Measurements from ENCODE around the gene SF1. TPM values are rescaled to one million over a fixed set of nuclear protein-coding genes. Genes with fewer than 3 reads are reported as not detected.

SF1 gene
- total RNA-seq, 1 experiment from 2014 or later, result 360 TPM

- Histone ChIP-seq H3K9me3 (ENCODE audit: control insufficient read depth, insufficient read depth, low read depth, low read length) (no peaks in the 10 kb centered on the region), H3K36me3 (ENCODE audit: control insufficient read depth, insufficient read depth, low read length) (no peaks in the 10 kb centered on the region; the same call in 1 of the 2 replicates), H3K4me3 (ENCODE audit: low read depth in 2 of 2, low read length in 2 of 2) (peak overlapping the region; percentile 75), H3K27me3 (ENCODE audit: control insufficient read depth, insufficient read depth, low read length) (no peaks in the 10 kb centered on the region), H3K4me1 (ENCODE audit: control insufficient read depth, insufficient read depth, low read length) (peaks cover 18% of the 10 kb centered on the region), H3K27ac (ENCODE audit: low read length) (peak overlapping the region; percentile 81)
- intact Hi-C loops (cut with micrococcal nuclease; ENCODE audit: unreplicated experiment), result no loop called here
- ChIA-PET CTCF (interaction anchor here (1.4 kb wide), 1 partner anchor 46 kb away, joined by 3 read pairs; no protein-coding TSS in a partner anchor), POLR2A (no interaction called here)
- TF ChIP-seq, protein P1, sequence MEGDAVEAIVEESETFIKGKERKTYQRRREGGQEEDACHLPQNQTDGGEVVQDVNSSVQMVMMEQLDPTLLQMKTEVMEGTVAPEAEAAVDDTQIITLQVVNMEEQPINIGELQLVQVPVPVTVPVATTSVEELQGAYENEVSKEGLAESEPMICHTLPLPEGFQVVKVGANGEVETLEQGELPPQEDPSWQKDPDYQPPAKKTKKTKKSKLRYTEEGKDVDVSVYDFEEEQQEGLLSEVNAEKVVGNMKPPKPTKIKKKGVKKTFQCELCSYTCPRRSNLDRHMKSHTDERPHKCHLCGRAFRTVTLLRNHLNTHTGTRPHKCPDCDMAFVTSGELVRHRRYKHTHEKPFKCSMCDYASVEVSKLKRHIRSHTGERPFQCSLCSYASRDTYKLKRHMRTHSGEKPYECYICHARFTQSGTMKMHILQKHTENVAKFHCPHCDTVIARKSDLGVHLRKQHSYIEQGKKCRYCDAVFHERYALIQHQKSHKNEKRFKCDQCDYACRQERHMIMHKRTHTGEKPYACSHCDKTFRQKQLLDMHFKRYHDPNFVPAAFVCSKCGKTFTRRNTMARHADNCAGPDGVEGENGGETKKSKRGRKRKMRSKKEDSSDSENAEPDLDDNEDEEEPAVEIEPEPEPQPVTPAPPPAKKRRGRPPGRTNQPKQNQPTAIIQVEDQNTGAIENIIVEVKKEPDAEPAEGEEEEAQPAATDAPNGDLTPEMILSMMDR (IDR thresholded peaks at IDR 0.05), result no peak
- TF ChIP-seq POLR2AphosphoS5 (IDR thresholded peaks at IDR 0.05; ENCODE audit: low read depth, low read length), result no peak
- no peak for TF ChIP-seq TCF7L2 (IDR thresholded peaks at IDR 0.05; ENCODE audit: low read depth, low read length)
- no peak for TF ChIP-seq SIN3A (IDR thresholded peaks at IDR 0.05; ENCODE audit: borderline replicate concordance, insufficient read depth, low read depth, low read length)
- in situ Hi-C loops (cut with HindIII; ENCODE audit: low pct_unique_long_range_greater_than_20kb, low sequenced_read_pairs), result no loop called here
- no peak for DNase-seq (ENCODE audit: low read depth, low spot score)
- ATAC-seq, result peak; percentile 62
- no TSS peak for BruUV-seq (replicated peaks)
Measured at GRCh38 chr11:64802370-64803157, 24.2 kb upstream of the SF1 start.

DNA sequence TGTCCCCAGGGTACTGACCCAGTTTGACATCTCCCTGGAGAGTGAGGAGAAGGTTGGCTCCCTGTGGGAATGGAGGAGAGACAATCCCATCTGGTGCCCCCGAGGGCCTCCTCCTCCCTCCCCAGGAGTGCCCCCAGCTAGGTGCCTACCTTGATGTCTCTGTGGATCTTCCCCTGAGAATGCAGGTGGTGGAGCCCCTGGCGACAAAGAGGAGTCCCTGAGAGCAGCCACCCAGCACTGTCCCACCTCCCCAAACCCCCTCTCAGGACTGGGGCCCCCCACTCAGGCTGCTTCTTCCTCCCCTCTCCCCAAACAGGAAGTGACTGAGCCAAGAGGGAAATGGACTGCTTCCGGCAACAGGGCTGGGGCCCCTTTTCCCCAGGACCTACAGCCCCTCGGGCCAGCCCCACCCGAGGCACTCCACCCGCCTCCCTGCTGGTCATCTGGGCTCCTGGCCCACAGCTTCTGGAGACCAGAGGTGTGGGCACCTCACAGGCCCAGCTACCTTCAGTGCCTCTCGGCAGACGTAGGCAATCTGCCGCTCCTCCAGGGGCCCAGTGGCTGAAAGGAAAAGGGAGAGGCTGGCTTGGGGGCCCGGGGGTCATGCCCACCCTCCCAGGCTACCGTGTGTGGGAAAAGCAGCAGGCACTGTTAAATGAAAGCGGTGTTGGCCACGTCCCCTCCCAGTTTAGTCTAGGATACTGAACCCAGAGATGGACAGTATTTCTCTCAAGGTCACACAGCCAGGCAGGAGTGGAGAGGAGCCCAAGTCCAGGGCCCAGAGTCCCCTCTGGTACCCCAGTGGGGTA is 23.4 kb upstream of the SF1 start:
- Histone ChIP-seq H3K36me3 (ENCODE audit: control insufficient read depth, insufficient read depth, low read length) (no peaks in the 10 kb centered on the region; the same call in 1 of the 2 replicates), H3K4me3 (ENCODE audit: low read depth in 2 of 2, low read length in 2 of 2) (peak overlapping the region; percentile 75; a peak in 3 of 4 replicates), H3K27me3 (ENCODE audit: control insufficient read depth, insufficient read depth, low read length) (no peaks in the 10 kb centered on the region), H3K9me3 (ENCODE audit: control insufficient read depth, insufficient read depth, low read depth, low read length) (no peaks in the 10 kb centered on the region), H3K4me1 (ENCODE audit: control insufficient read depth, insufficient read depth, low read length) (peaks cover 18% of the 10 kb centered on the region), H3K27ac (ENCODE audit: low read length) (peak overlapping the region; percentile 81; the same call in 1 of the 2 replicates)
- POLR2A ChIA-PET, result interaction anchor here (0.5 kb wide), 1 partner anchor 12 kb away, joined by 18 read pairs; no protein-coding TSS in a partner anchor
- TF ChIP-seq, protein P1 (IDR thresholded peaks at IDR 0.05), result no peak
- no peak for TF ChIP-seq POLR2AphosphoS5 (IDR thresholded peaks at IDR 0.05; ENCODE audit: low read depth, low read length)
- TF ChIP-seq SIN3A (IDR thresholded peaks at IDR 0.05; ENCODE audit: borderline replicate concordance, insufficient read depth, low read depth, low read length), result no peak
- TF ChIP-seq TCF7L2 (IDR thresholded peaks at IDR 0.05; ENCODE audit: low read depth, low read length), result no peak
- TF ChIP-seq, protein P2, sequence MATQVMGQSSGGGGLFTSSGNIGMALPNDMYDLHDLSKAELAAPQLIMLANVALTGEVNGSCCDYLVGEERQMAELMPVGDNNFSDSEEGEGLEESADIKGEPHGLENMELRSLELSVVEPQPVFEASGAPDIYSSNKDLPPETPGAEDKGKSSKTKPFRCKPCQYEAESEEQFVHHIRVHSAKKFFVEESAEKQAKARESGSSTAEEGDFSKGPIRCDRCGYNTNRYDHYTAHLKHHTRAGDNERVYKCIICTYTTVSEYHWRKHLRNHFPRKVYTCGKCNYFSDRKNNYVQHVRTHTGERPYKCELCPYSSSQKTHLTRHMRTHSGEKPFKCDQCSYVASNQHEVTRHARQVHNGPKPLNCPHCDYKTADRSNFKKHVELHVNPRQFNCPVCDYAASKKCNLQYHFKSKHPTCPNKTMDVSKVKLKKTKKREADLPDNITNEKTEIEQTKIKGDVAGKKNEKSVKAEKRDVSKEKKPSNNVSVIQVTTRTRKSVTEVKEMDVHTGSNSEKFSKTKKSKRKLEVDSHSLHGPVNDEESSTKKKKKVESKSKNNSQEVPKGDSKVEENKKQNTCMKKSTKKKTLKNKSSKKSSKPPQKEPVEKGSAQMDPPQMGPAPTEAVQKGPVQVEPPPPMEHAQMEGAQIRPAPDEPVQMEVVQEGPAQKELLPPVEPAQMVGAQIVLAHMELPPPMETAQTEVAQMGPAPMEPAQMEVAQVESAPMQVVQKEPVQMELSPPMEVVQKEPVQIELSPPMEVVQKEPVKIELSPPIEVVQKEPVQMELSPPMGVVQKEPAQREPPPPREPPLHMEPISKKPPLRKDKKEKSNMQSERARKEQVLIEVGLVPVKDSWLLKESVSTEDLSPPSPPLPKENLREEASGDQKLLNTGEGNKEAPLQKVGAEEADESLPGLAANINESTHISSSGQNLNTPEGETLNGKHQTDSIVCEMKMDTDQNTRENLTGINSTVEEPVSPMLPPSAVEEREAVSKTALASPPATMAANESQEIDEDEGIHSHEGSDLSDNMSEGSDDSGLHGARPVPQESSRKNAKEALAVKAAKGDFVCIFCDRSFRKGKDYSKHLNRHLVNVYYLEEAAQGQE (IDR thresholded peaks at IDR 0.05; ENCODE audit: insufficient read depth in 1 of 2, low read depth in 2 of 2, low read length in 1 of 2), result no peak
- CTCF ChIA-PET, result interaction anchor here (0.6 to 1.4 kb wide), 2 partner anchors 10 to 46 kb away, joined by 3 read pairs; no protein-coding TSS in a partner anchor
- in situ Hi-C loops (cut with HindIII; ENCODE audit: low pct_unique_long_range_greater_than_20kb, low sequenced_read_pairs), result no loop called here
- BruUV-seq (replicated peaks), result no TSS peak
- ATAC-seq (no peak), DNase-seq (ENCODE audit: low read depth, low spot score) (no peak)
- intact Hi-C loops (cut with micrococcal nuclease; ENCODE audit: unreplicated experiment), result no loop called here
